HL-60/S4 treated with retinoic acid at 250 ng/mL for 4 days and 3 days (cell line): ENCODE measurements around the gene B4GALT2.

Source experiments
- in situ Hi-C: fragments of 300-500 bp; cut with MboI; formaldehyde crosslinking; loops from 2 replicates; pipeline ENCODE4 v1.7.0; 2022; ENCODE audit warnings: low sequenced_read_pairs

B4GALT2 gene

DNA sequence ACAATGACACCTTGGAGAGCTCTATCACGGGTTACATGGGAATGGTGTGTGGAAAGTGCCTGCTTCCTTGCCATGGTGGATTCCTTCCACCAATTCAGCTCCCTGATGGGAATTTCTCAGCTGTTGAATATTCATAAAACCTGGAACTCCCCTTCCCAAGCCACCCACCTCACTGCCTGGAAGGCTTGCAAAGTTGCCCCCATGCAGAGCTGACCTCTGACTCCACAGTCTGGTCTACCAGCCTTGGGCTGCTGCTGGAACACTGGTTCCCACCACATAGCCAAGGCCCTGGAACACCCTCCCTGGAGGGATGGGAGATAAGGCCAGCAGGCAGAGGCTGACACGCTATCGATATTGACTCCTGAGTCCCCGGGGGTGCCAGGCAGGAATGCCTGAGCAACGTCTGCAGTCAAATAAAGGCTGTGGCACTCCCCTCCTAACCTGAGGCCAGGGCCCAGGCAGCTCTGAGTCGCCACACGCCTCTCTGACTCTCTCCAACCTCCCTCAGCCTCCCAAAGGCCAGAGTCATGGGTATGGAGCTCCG, 21.2 kb downstream of the B4GALT2 start:
- in situ Hi-C loops = no loop called here

DNA sequence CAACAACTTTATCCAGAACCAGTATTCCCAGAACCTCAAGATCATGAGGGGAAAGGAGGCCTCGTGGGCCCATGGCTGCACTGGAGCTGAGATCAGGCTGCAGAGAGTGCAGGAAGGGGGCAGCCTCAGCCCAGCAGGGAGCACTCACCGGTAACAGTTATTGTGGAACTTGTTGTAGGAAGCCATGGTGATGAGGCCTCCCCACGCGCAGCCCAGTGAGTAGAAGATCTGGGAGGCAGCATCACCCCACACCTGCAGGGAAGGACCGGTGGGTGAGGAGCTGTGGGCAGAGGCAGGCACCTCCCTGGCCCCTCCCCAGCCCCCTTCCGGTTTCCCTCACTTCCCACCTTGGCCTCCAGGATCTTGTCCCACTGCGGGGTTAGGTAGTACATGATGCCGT, 23.2 kb downstream of the B4GALT2 start:
- in situ Hi-C loops = no loop called here

DNA sequence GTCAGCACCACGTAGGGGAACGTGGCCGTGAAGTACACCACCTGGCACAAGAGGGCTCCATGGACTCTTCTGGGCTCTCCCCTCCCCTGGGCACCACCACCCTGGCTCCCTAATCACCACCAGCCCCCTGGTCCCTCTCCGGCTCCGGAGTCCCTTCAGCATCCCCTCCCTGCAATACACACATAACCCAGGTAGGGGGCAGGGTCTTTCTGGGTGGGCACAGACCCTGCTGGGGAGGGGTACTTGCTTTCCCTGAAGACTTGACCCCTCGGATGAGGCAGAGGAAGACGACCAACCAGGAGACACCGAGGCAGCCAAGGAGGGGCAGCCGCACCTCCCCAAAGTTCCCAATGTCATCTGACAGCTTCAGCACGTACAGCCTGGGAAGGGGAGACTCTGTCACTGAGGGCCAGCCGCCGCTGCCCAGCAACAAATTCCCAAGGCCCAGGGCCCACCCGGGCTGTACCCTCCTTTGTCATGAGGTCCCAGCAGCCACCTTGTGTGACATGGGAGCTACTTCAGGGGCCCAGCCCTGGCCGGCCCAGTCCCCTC, 23.7 kb downstream of the B4GALT2 start:
- in situ Hi-C loops = no loop called here

DNA sequence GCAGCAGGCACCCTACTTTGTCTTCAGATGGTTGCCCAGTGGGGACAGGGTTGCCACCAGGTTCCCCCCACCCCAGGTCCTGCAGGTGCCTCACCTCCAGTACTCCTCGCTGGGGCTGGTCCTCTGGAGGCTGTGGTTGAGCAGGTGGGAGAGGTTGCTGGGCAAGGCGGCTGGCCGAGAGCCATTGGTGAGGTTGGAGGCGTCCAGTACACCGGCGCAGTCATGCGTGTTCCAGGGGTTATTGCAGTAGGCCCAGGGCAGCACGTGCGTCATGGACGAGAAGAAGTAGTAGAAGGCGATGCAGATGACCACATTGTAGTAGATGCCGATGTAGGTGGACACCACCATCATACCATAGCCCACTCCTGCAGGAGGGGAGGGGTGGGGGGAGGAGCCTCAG, 29.2 kb downstream of the B4GALT2 start:
- in situ Hi-C loops = no loop called here

DNA sequence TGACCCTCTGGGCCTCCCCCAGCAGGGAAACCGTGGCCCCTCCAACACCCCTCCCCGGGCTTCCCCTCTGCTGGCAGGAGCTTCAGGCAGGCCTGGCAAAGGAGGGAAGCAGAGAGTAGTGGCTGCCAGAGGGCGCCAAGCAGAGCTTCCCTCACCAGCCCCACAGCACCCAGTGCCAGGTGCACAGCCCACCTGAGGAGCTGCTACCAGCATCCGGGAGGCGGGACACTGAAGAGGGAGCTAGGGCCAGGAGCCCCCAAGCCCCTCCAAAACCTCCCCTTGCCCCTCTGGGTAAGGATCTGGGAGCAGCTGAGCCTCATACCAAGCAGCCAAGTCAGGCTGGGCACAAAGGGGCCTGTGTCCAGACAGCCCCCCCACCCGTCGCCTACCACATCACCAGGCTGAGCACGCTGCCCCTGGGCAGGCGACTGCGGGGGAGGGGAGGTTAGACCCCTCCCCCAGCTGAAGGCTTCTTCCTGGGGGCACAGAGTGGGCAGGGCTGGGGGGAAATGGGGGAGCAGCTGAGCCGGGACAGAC, 32.0 kb downstream of the B4GALT2 start:
- in situ Hi-C loops = no loop called here

DNA sequence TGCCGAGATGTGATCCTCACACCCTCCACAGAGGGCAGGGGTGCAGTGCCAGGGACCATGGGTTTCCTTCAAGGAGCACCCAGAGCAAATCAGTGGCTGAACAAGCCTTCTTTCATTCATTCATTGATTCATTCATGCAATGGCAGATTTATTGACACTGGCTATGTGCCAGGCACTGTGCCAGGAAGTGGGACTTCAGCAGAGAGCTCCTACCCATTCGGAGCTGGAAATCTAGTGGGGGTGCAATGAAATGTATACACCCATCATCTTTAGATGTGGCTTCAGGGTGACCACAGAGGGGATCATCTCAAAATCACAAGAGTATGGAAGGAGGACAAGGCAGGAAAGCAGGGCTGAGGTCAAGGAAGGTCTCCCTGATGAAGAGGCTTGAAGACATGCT, 33.4 kb downstream of the B4GALT2 start:
- in situ Hi-C loops = no loop called here

DNA sequence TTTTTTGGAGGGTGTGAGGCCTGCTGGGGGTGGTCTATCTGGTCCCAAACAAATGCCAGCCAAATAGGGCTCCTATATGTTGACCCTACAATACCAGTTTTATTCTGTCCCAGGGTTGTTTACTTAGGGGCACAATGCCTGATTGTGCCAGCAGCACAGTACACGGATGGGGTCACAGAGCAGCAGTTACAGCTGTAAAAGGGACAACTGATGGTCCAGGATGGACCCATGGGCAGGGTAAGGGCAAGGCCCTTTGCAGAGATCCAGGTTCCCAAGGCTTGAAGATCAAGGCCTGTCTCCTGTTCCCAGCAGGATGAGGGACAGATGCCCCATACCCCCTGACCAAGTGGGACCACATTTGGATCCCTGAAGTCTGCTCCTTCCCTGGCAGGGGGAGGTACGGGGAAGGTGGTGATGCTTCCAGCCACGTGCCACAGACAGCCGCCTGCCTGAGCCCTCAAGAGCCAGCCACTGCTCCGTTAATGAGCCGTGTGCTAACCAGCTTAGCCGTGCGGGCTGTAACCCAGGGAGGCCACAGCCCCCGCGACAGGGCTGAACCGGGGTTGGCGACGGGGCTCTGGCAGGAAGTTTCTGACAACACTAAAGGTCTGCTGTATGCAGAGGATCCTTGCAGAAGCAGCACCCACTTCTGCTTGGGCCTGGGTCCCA, 34.1 kb downstream of the B4GALT2 start:
- in situ Hi-C loops = no loop called here

DNA sequence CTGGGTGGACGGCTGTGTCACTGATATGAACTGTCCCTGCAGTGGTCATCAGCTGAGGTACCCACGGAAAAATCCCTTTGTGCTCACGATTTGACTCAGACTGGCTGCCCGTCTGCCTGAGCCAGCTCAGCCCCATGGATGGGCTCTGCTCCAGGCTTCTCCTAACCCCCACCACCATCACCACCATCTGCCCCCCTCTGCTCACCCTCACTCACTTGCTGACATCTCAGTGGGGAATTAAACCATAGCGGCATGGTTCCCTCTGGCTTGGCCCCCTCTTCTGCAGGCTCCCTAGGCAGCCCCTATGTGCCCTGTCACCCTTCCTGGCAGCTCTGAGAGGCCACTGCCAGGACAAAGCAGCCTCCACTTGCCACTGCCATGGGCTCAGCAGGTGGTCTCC, 34.9 kb downstream of the B4GALT2 start:
- in situ Hi-C loops = no loop called here

DNA sequence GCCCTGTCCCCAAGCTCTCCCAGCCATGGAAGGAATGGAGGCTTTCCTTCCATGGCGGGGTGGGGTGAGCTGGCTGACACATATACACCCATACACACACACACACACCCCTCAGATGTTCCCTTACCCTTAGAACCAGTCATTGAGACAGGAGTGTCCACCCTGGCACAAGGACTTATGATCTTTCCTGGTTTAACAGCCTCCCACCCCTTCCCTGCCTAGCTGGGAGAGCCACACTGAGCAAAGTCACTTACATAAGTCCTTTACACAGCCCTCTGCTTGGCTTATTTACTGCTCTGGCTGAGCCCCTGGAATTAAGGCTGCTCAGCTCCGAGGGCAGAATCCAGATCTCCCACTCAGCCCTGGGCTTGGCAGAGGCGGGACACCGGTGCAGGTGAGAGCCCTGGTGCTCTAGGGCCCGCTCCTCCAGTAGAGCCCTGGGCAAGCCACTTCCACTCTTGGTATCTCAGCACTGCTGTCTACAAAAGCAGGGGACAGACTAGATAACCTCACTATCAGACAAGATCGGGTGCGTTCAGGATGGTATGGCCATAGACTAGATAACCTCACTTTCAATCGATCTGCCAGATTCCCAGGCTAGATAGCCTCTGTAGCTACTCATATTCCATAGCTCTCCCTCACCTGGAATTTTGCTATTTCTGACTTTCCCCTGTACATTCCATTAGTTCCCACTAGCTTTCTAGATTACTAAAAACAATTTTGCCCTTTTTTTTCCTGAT, 35.5 kb downstream of the B4GALT2 start:
- in situ Hi-C loops = no loop called here

DNA sequence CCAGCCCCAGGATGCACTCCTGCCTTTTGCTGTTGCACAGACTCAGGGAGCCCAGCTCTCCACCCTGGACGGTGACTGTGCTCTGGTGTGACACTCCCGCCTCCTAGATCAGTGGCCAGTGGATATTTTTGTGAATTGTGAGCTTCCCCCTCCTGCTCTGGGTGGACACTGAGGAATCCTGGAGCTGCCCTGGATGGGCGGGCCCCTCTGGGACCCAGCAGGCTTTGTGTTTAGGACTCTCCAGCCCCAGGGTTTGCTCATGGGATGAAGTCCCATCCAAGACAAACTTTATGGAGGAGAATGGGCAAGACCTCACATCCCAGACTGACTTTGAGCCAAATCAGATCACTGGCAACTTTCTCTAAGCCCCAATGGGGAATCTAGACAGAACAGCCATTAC, 36.2 kb downstream of the B4GALT2 start:
- in situ Hi-C loops = no loop called here

DNA sequence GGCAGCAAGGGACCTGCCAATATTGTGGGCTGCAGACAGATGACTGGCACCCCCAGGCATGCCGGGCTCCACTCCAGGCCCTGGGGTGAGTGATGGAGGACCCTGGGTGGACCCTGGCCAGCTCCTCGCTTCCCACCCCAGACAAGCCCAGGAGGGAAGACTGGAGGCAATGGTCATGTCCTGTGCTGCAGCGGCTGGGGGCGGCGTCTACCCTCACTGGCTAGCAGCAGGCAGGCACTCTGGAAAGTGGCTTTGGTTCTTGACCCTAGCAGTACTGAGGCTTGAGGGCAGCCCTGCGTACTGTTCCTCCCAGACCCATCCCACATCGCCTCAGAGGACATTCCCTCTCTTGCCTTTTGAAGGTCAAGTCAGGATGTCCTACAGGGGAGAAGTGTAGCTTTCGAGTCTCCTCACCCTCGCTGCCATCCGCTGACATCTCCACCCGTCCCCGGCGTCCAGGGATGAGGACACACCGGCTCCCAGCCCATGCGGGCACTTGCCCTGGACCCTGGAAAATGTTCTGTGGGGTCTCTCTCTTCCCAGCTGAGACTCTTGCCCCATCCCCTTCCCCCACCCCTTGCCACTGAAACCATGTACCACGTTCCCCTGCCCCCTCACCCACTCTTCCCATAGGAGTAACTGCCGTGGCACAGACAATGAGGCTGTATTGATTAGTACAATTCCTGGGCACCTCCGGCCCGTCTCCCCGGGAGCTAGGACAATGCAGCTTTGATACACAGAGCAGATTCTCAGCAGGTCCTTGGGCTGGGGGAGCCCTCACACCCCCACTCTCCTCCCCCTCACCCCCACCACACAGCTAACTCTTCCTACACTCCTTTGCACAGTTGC, 37.3 kb downstream of the B4GALT2 start:
- in situ Hi-C loops = no loop called here

DNA sequence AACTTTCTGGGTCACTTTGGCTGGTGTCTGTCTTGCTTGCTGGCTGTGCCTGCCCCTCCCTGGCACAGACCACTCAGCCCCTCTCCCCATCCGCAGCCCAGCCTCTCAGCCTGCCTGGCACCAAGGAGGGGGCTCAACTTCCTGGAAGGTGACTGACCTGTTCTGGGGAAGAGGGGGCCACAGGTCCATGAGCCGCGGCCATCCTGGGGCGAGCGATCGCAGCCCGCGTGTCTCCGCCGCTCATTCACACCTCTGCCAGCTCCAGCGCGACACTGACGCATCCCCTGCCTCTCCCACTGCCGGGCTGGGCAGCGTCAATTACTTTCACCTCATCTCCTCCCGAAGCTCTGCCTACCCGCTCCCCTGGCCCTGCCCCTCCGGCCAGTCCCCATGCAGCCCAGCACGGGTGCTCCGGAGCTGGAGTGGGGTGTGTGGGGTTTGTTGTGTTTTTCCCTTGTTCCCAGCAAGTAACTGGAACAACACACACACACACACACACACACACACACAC, 37.9 kb downstream of the B4GALT2 start:
- in situ Hi-C loops = no loop called here

DNA sequence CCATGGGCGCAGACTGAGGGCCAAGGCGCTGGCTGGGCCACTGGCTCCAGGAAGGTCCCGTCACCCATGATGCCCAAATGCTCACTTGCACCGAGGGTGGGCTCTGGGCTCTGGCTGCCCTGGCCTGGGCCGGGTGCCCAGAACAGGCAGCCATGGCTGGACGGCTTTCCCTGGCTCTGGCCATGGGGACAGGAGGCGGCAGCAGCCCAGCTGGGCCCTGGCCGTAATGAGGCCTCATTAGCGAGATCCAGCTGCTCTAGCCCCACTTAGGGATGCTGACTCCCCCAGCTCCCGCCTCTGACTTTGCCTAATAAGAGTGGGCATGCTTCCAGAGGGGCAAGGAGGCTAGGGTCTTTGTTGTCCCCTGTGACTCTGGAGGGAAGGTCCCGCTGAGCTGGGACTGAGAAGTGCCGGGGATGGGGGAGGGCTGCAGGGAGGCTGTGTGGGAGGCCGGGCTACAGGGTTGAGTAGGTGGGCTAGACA, 40.5 kb downstream of the B4GALT2 start:
- in situ Hi-C loops = no loop called here

DNA sequence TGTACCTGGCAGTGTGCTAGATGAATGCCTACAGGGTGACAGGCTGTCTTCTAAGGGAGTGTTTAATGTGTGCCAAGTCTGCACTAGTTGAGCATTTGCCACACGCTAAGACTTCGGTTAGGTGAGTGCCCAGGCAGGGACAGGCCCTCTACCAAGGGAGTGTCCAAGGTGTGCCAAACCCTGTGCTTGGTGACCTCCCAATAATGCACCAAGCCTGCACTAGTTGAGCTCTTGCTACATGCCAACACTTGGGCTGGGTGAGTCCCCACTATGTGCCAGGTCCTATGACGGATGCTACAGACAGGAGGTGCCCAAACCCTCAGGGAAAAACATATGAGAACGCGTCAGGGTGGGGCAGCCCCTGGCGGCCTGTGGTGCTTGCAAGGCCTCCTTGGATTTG, 41.5 kb downstream of the B4GALT2 start:
- in situ Hi-C loops = no loop called here

DNA sequence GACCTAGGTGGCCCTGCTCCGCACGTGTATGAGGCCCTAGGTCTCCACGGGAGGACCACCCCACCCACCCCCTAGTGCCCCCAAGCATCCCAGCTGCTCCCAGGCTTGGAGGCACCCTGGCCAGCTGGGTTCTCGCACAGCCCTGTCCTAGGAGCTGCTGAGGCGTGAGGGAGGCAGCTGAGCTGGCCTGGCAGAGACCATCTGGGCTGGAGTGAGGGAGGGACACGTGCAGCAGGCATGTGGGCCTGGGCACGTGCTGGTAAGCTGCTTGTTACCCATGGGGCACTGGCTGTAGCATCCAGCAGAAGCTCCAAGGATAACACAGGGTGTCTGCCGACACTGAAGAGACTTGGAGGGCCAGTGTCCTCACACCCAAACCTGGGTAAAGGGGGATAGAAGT, 42.1 kb downstream of the B4GALT2 start:
- in situ Hi-C loops = no loop called here

DNA sequence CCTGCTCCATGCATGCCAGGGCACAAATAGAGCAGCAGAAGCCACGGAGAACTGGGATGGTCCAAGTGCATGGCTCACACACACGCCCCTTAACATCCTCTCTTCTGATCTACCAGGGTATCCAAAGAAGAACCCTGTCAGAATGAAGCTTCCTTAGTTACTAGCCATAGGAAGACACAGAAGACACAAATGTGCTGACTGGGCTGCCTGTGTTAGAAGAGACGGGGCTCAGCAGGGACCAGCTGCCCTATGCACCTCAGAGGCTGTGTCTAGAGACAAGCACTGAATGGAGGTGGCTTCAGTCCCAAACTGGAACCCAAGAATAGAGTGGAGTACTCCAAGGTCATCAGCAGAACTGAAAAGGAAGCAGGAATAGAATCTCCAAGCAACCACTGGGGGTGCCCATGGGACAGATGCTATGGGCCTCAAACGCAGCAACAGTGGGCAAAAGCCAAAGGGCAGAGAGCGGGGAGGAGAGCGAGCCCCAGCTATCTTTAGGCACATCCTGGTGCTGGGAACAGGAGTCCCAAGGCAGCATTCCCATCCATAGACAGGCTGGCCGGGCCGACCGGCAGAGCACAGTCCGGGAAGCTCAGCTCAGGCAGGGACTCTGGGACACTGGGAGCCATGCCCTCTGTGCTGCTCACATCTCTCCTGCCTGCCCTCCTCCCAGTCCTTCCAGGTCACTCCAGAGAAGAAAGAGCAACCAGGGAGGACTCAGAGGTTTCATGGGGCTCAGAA, 42.7 kb downstream of the B4GALT2 start:
- in situ Hi-C loops = no loop called here

DNA sequence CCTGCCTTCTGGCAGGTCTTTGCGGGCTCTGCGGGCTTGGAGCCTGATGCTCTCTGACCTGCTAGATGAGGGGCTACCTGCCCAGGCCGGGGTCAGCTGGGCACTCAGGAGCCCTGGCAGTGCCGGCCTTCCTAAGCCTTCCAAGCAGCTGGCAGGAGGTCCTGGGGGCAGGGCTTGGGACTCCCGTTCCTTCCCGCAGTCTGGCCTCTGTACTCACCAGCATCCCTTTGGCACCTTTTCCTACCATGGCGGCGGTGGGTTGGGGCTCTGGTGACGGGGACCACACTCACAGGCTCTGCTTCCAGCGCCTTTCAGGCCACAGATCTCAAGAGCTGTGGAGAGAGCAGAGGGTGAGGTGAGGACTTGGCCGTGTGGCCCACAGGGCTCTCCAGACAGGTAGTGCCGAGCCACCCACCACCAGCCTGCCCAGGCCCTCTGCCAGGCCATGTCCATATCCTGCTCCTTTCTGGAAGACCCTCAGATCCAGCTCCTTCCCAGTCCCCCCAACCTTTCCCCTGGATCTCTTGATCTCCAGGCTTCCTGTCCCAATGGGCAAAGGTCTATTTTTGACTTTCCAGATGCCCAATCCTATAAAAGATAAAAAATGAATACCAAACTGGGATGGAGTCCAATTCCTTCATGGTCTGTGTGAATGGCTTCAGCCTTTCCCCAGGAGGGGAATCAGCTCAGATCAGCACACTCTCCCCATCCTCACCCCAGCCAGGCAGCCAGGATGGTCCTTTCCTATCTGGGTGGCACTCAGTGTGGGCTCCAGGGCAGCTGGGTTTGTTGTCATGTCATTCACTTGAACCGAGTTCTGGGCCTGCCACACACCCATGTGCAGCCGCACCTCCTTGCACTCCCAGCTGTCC, 45.3 kb downstream of the B4GALT2 start:
- in situ Hi-C loops = no loop called here

DNA sequence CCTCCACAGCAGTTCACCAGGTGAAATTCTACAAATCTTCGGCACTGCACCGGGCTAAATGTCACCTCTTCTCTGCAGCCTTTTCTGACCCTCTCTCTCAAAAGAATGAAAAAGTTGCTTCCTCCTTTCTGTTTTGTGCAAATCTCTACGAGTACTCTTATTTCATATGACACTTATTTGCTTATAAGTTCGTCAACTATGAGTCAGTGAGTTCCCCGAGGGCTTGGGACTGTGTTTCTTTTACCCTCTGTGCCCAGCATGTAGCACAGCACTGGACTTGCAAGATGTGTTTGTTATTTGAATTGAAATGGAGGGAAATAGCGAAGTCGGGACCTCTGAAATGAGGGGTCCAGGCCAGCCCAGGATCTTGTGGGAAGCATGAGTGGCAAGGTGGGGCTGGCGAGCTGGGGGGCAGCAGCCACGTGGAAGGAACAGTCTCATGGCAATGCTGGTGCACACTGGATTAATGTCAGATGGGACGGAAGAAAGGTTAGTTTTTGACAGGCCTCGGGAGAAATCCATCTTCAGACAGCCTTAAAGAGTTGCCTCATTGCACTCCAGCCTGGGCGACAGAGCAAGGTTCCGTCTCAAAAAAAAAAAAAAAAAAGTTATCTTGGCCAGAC, 46.0 kb downstream of the B4GALT2 start:
- in situ Hi-C loops = no loop called here

DNA sequence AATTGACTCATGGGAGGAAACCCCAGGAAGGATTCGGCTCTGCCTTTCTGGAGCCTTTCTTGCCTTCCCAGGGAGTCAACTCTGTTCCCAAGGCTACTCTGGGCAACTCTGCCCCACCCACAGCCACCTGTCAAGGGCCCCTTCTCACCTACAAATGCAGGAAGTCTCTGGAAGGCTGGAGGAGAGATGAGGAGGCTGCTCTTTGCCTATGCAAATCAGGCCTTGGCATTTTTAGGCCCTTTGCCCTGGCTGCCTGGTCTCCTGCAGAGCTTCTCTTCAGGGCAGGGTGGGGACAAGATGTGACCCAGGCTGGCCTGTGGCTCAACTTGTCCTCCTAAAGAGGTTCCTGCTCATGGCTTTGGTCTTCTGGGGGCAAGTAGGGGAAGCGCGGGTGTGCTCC, 46.8 kb downstream of the B4GALT2 start:
- in situ Hi-C loops = no loop called here
